ENCODE results near the gene EEF1E1.

DNA sequence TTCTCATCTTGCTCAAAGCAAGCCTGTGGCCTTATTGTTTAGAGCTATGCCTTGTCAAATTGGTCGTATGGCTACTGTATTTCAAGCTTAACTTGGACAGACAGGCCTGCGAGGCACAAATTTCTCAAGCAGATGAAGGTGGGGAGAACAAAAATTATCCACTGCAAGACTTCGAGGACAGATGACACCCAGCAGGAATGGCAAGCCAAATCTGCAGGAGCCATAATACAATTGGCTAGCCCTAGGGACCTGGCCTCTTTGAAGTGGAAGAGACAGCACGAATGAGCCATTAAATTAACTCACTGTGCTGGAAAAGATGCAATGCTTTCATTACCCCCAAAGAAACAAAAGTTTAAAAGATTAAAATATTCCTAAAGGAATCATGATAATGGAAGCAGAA is 33.2 kb downstream of the EEF1E1 start:
- TF ChIP-seq POLR2AphosphoS5 (IDR thresholded peaks at IDR 0.05; ENCODE audit: low read depth, low read length) (no peak), CHD1 (IDR thresholded peaks at IDR 0.05; ENCODE audit: low read depth, low read length) (no peak)
